ENCODE results near the gene MATN1.

Gene MATN1

GRCh38 chr1:30743584-30744059, 20.2 kb upstream of the MATN1 start:
- DNase-seq (ENCODE audit: low read depth, low spot score): no peak
- no peak overlapping the region for H3K4me3 ChIP-seq
- H3K27ac ChIP-seq: no peak overlapping the region
- H3K9ac ChIP-seq (ENCODE audit: insufficient read length): no peak overlapping the region
- TF ChIP-seq EZH2 (IDR thresholded peaks at IDR 0.05) (no peak), FOXP2 (optimal IDR thresholded peaks at IDR 0.05; ENCODE audit: control extremely low read depth, extremely low read length, insufficient read depth) (no peak), POLR2AphosphoS5 (IDR thresholded peaks at IDR 0.05; ENCODE audit: borderline replicate concordance, low read depth, low read length) (no peak)
- H3K36me3 ChIP-seq (ENCODE audit: insufficient read depth, low read length): no peaks in the 10 kb centered on the region
- no peaks in the 10 kb centered on the region for H3K9me3 ChIP-seq (ENCODE audit: low read depth, low read length)

- no peak overlapping the region for H3K27ac ChIP-seq
- H3K9ac ChIP-seq (ENCODE audit: insufficient read length): no peak overlapping the region
- no peak for DNase-seq (ENCODE audit: low read depth, low spot score)
- no peak for TF ChIP-seq EZH2 (IDR thresholded peaks at IDR 0.05)
- TF ChIP-seq POLR2AphosphoS5 (IDR thresholded peaks at IDR 0.05; ENCODE audit: borderline replicate concordance, low read depth, low read length): no peak
- TF ChIP-seq FOXP2 (optimal IDR thresholded peaks at IDR 0.05; ENCODE audit: control extremely low read depth, extremely low read length, insufficient read depth): no peak
- no peaks in the 10 kb centered on the region for H3K36me3 ChIP-seq (ENCODE audit: insufficient read depth, low read length)
- H3K4me3 ChIP-seq: no peak overlapping the region
- no peaks in the 10 kb centered on the region for H3K9me3 ChIP-seq (ENCODE audit: low read depth, low read length)
These were observed 19.7 kb upstream of the MATN1 start for GRCh38 chr1:30742963-30743559.

DNA sequence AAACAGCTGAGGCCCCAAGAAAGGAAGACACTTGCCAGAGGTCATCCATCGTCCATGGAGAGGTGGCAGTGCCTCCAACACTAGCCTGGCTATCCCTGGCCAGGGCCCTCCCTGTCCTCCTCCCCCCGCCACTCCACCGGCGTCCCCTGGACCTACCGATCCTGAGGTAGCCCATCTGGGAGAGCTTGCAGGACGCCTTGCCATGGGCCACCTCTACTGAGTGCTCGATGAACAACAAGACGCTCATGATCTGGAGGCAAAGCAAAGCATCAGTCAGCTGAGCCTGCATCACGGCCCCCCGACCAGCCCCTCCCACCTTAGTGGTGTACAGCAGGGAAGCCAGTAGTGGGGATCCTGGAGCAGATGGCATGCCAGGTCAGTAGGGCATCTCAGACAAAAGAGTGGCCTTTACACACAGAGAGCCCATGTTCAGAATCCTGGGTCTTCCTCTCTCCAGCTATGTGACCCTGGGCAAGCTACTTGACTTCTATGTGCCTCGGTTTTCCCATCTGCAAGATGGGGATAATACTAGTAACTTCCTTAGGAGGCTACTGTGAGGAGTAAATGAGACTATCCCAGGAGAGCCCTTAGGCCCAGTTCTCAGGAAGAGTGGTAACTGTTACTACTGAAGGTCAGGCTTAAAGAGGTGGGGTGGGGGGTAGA, 19.0 kb upstream of the MATN1 start:
- Histone ChIP-seq H3K4me3 (no peak overlapping the region), H3K9ac (ENCODE audit: insufficient read length) (no peak overlapping the region), H3K9me3 (ENCODE audit: low read depth, low read length) (no peaks in the 10 kb centered on the region), H3K27ac (no peak overlapping the region), H3K36me3 (ENCODE audit: insufficient read depth, low read length) (no peaks in the 10 kb centered on the region)
- no peak for DNase-seq (ENCODE audit: low read depth, low spot score)
- TF ChIP-seq POLR2AphosphoS5 (IDR thresholded peaks at IDR 0.05; ENCODE audit: borderline replicate concordance, low read depth, low read length) (no peak), FOXP2 (optimal IDR thresholded peaks at IDR 0.05; ENCODE audit: control extremely low read depth, extremely low read length, insufficient read depth) (no peak), EZH2 (IDR thresholded peaks at IDR 0.05) (no peak)

- no peak overlapping the region for H3K4me3 ChIP-seq
- DNase-seq (ENCODE audit: low read depth, low spot score): no peak
These were observed 18.0 kb upstream of the MATN1 start for GRCh38 chr1:30741239-30741894.

DNA sequence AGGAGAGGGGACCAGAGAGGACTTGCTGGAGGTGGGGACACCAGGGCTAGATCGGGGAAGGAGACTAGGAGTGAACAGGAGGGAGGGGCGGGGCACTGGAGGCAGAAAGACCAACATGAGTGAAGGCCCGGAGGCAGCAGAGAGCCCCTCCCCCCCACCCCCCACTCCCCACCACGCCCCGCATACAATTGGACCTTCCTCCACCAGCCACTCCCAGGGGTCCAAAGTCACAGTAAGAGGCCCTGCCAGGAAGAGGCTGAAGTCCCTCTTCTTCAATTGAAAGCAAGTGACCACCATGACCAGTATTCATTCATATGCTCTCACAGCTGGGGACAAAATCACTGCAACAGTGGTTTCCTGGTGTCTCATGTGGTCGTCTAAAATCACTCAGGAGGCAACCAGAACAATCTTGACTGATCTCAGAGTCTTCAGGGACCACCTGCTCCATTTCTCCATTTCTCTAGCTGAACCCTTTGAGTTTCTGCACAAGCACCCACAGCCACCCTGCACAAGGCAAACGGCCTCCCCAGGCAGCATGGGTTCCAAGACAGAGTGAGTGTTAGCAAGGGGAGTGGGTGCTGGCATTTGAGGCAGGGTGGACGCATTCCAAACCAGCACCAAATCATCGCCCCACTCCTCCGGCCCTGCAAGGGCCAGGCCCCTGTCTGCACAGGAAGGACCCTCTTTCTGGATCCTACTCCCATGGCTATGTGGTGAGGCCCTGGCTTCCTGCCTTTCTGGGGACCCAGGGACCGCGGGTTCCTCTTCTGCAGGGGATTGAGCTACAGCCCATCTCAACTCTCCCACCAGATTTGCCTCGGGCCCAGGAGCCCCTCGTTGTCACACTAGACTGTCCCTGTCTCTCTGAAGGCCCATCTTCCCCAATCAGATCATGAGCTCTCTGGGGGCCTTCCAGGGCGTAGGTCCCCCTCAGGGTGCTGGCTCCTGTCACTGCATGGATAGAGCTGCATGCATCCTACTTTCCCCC, 17.2 kb upstream of the MATN1 start:
- no peaks in the 10 kb centered on the region for H3K36me3 ChIP-seq (ENCODE audit: insufficient read depth, low read length)

More at GRCh38 chr1:30741239-30741894, 18.0 kb upstream of the MATN1 start:
- Histone ChIP-seq H3K27ac (no peak overlapping the region), H3K36me3 (ENCODE audit: insufficient read depth, low read length) (no peaks in the 10 kb centered on the region), H3K9ac (ENCODE audit: insufficient read length) (no peak overlapping the region), H3K9me3 (ENCODE audit: low read depth, low read length) (no peaks in the 10 kb centered on the region)
- TF ChIP-seq EZH2 (IDR thresholded peaks at IDR 0.05) (no peak), POLR2AphosphoS5 (IDR thresholded peaks at IDR 0.05; ENCODE audit: borderline replicate concordance, low read depth, low read length) (no peak), FOXP2 (optimal IDR thresholded peaks at IDR 0.05; ENCODE audit: control extremely low read depth, extremely low read length, insufficient read depth) (no peak)

DNA sequence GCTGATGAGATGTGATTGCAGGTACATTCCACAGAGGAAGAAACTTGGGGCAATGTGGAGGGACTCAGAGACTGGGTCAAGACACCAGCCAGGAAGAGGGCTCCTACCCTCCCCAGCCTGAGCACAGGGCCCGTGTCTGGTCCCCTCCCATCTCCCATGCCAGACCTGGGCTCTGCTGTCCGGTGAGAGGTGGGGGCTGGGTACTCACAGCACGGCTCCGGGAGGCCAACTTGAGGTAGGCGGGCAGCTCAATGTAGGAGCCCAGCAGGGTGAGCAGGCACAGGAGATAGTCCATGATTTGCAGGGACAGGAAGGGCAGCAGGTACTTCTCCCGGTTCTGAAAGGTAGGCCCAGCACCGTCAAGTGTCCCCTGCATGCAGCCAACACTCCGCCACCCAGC, 16.2 kb upstream of the MATN1 start:
- Histone ChIP-seq H3K4me3 (no peak overlapping the region), H3K36me3 (ENCODE audit: insufficient read depth, low read length) (no peaks in the 10 kb centered on the region), H3K9ac (ENCODE audit: insufficient read length) (no peak overlapping the region), H3K27ac (no peak overlapping the region), H3K9me3 (ENCODE audit: low read depth, low read length) (no peaks in the 10 kb centered on the region)
- TF ChIP-seq FOXP2 (optimal IDR thresholded peaks at IDR 0.05; ENCODE audit: control extremely low read depth, extremely low read length, insufficient read depth) (no peak), POLR2AphosphoS5 (IDR thresholded peaks at IDR 0.05; ENCODE audit: borderline replicate concordance, low read depth, low read length) (no peak), EZH2 (IDR thresholded peaks at IDR 0.05) (no peak)
- no peak for DNase-seq (ENCODE audit: low read depth, low spot score)

More for the DNA sequence above, 17.2 kb upstream of the MATN1 start:
- Histone ChIP-seq H3K9me3 (ENCODE audit: low read depth, low read length) (no peaks in the 10 kb centered on the region), H3K4me3 (no peak overlapping the region), H3K27ac (no peak overlapping the region), H3K9ac (ENCODE audit: insufficient read length) (no peak overlapping the region)
- DNase-seq (ENCODE audit: low read depth, low spot score): no peak
- TF ChIP-seq EZH2 (IDR thresholded peaks at IDR 0.05) (no peak), POLR2AphosphoS5 (IDR thresholded peaks at IDR 0.05; ENCODE audit: borderline replicate concordance, low read depth, low read length) (no peak), FOXP2 (optimal IDR thresholded peaks at IDR 0.05; ENCODE audit: control extremely low read depth, extremely low read length, insufficient read depth) (no peak)

DNA sequence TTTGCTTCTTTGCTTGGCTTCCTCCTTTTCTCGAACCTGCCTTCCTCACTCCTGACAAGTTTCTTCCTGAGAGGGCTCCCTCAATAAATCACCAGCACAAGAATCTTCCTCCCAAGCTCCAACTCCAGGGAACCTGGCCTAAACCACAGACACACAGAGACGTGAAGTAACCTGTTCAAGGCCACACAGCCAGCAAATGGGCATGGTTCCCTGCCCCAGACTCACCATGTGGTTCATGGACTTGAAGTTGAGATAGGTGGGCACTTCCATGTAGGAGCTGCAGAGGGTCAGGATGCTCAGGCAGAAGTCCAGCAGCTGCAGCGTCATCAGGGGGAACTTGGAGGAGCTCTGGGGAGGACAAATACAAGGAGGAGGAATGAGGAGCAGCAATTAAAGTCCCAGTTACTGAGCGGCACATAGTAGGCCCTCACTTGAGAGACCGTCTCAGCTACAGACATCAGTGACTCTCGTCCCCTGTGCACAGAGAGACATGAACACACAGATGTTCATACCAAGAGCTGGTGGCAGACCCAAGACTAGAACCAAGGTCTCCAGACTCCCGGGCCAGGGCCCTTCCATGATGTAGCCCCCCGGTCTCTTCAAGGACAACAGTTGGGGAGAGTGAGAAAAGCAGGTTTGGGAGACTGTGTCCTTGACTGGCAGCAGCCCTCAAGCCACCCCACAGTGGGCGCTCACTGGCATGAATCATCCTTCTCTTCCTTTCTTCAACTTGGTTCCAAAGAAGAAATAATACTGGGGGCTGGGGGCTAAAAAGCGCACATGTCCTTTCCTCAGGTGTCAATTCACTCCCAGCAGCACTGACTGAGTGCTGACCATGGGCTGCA, 15.6 kb upstream of the MATN1 start:
- no peaks in the 10 kb centered on the region for H3K9me3 ChIP-seq (ENCODE audit: low read depth, low read length)
- TF ChIP-seq FOXP2 (optimal IDR thresholded peaks at IDR 0.05; ENCODE audit: control extremely low read depth, extremely low read length, insufficient read depth) (no peak), EZH2 (IDR thresholded peaks at IDR 0.05) (no peak), POLR2AphosphoS5 (IDR thresholded peaks at IDR 0.05; ENCODE audit: borderline replicate concordance, low read depth, low read length) (no peak)
- H3K27ac ChIP-seq: no peak overlapping the region
- H3K9ac ChIP-seq (ENCODE audit: insufficient read length): no peak overlapping the region
- no peaks in the 10 kb centered on the region for H3K36me3 ChIP-seq (ENCODE audit: insufficient read depth, low read length)
- H3K4me3 ChIP-seq: no peak overlapping the region
- DNase-seq (ENCODE audit: low read depth, low spot score): no peak
